ENCODE results near the gene PWP2.
"Not testable (repeated sequence)": the region's sequence is repeated elsewhere in the genome, so short reads cannot be mapped to it uniquely, and the experiment has no call there.

Gene PWP2

DNA sequence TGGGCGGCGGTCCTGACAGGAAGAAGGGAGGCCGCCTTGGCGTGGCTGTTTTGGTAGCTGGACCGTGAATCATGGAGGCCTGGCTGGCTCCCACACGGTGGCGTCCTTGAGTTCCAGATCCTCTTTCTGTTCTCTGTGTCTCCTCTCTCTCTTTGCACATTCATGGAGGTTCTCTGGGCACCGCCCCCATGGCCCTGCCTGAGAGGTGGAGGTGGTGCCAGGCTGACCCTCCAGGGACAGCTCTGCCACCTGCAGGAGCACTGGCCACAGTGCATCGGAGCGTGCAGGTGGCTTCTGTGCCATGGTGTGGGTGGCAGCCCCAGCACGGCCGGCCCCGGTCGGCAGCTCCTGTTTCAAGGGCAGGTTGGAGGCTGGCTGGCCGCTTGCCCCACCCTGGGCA lies 30.8 kb downstream of the PWP2 start:
- not testable (repeated sequence) for DNase-seq

- DNase-seq, result not testable (repeated sequence)
Observed at GRCh38 chr21:44139787-44140551, 32.8 kb downstream of the PWP2 start.

DNA sequence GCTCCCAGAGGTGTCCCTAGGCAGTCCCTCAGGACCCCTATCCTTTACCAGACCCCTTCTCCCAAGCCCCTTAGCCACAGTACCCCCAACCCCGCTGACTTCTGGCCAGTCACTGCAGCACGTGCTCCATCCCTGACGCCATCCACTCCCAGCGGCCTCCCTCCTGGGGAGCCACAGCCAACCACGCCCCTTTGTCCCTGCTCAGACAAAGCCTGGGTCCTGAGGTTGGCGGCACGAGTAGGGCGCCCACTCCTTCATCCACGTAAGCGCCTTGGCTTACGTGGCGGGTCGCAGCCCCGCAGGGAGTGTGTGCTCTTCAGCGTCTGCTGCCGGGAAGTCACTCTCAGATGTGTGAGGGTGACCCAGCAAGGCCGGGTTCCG lies 33.3 kb downstream of the PWP2 start:
- DNase-seq, result not testable (repeated sequence)

- not testable (repeated sequence) for DNase-seq
Observed at GRCh38 chr21:44142470-44142869, 35.3 kb downstream of the PWP2 start.

DNA sequence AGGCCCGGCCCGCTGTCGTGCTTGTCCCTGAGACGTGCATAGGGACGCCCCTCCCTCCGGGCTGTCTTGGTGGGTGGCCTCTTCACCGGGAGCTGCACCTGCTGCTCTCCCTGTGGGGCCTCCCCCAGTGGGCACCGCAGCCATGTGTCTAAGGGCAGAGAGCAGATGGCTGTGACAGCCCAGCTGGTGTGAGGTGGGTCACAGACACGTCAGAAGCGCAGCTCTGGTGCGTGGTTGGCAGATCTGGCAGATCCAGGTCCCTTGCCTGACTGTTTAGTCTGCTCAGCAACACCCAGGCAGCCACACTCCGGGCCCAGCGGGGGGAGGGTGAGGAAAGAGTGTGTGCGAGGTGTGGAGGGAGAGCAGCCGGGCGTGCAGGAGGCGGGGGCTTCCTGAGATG lies 36.2 kb downstream of the PWP2 start:
- not testable (repeated sequence) for DNase-seq

DNA sequence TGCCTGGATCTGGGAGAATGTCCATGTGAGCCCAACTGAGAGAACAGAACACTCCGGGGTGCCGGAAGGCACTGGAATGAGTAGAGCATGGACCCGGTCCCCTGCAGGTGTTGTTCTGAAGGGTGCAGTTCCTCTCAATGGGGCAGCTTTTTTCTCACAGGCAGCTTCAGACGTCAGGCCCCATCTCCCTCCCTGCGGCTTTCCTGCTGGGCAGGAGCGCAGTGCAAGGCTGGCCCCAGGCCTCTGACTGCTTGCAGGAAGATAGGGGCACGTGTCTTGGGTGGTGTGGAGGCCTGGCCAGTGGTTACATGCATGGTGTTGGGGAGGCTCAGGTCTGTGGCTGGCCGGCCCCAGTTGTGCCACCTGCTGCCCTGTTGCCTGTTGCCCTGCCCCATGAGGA lies 36.8 kb downstream of the PWP2 start:
- DNase-seq, result not testable (repeated sequence)

- not testable (repeated sequence) for DNase-seq
Observed at GRCh38 chr21:44144784-44145602, 37.8 kb downstream of the PWP2 start.

GRCh38 chr21:44145616-44146015 lies 38.4 kb downstream of the PWP2 start:
- DNase-seq, result not testable (repeated sequence)

- DNase-seq, result not testable (repeated sequence)
Observed at GRCh38 chr21:44147108-44147507, 39.9 kb downstream of the PWP2 start.

DNA sequence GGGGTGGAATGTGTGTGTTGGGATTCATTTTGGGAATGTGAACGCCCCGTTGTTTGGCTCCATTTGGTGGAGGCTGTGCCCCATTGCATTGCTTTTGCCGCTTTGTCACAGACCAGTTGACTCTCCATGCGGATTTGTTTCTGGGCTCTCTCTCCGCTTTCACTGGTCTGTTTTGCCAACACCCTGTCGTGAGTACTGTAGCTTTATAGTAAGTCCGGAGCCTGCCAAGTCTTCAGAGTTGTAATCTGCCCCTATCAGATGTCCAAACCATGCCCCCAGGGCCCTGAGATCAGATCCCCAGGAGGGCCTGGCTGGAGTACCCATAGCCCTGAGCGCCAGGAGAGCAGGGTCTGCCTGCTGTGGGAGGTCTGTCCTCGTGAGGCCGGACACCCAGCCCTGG lies 43.1 kb downstream of the PWP2 start:
- DNase-seq, result not testable (repeated sequence)

DNA sequence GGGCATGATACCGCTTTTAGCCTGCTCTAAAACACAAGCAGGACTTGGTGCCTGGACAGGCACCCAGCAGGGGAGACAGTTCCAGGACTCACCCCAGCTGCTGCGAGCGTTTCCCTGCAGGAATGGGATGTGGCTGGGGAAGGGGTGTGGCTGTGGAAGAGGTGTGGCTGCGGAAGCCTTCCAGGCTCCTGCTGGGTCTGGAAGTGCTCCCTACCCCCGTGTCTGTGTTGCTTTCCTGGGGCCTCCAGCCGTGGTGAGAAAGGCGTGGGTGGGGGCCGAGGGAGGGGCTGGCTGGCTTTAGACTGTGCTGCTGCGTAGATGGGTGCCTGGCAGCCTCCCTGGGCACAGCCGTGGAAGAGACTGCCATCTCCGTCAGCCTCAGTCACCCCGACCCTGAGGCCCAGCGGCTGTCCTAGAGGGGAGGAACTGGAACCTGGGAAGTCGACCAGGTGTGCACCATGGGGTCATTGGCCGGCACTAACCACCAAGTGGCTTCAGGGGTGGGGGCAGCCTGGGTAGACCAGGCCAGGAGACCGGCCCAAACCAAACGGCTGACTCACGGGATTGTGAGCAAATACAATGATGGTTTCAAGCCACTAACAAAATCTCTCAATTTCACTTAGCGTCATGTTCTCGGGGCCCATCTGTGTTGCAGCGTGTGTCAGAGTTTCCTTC lies 46.2 kb downstream of the PWP2 start:
- DNase-seq, result not testable (repeated sequence)

GRCh38 chr21:44153889-44154228 lies 46.7 kb downstream of the PWP2 start:
- DNase-seq, result not testable (repeated sequence)

- not testable (repeated sequence) for DNase-seq
Observed at GRCh38 chr21:44154816-44155230, 47.6 kb downstream of the PWP2 start.

DNA sequence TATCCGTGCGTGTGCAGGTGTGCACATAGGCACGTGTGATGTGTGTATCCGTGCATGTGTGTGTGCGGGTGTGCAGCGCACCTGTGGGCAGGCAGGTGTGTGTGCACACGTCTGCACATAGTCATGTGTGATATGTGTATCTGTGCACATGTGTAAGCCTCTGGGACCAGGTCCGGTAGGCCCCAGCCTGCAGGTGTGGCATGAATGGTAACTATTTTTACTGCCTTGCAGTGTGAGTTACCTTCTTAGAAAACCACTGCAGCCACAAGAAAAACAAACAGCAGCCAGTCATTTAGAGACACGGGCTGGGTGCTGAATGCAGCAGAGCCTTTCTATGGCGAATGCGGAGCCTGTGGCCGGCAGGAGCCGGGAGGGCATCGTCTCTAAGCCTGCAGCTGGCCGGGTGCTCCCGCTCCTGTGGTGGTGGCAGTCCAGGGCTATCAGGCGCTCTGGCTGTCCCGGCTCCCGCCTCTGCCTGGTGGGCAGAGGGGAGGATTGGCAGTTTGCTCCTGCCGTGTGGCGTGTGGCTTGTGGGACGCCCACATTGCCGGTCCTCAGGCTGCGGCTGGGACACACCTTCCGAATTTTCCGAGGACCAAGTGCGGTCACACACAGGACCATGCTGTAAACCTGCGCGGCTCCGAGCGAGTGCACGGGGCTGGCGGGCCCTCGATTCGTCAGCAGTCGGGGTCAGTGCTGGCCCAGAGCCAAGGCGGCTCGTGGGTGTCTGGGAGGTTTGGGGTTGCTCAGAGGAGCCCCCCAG lies 48.2 kb downstream of the PWP2 start:
- not testable (repeated sequence) for DNase-seq

GRCh38 chr21:44155994-44156380 lies 48.8 kb downstream of the PWP2 start:
- DNase-seq, result not testable (repeated sequence)

DNA sequence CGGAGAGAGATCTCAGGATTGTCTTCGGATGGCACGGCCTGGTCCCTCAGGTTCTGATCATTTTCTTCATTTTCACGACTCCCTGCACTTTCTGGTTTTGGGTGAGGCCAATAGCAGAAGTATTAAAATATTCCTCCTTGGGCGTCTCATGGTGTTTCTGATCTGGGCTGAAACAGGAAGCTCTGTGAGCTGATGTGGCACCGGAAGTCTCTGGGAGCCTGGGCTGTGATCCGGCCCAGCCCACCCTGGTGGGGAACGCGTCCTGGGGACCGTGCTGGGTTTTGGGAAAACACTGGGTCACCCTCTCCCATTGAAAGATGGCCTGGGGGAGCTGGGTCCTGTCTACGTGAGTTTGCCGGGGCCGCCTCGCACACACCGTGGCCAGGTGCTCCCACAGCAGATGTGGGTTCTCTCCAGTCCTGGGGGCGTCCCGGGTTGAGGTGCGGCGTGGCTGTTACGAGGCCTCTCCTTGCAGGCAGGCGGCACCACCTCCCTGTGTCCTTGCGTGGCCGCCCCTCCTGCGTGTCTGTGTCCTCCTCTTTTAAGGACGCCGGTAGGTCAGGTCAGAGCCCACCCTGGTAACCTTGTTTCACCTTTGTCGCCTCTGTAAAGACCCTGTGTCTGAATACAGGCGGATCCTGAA lies 50.4 kb downstream of the PWP2 start:
- not testable (repeated sequence) for DNase-seq

DNA sequence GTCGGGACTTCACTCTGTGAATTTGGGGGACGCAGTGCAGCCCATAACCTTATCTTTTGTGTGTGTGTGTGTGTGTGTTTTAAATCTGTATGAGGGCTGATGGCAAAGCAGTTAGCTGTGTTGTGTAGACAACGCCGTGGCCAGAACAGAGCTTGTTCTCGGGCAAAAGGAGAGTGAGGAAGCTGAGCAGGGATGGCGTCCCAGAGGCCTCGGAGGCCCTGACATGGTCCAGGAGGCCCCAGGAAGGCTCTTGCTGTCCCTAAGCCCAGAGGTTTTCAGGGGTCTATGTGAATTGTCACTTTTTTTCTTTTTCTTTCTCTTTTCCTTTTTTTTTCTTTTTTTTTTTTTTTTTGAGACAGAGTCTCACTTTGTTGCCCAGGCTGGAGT lies 50.9 kb downstream of the PWP2 start:
- DNase-seq, result not testable (repeated sequence)

GRCh38 chr21:44159349-44160297 lies 52.4 kb downstream of the PWP2 start:
- not testable (repeated sequence) for DNase-seq

- not testable (repeated sequence) for DNase-seq
Observed at GRCh38 chr21:44160298-44160672, 53.1 kb downstream of the PWP2 start.

GRCh38 chr21:44160821-44161220 lies 53.6 kb downstream of the PWP2 start:
- DNase-seq, result not testable (repeated sequence)
